BLaER1 (cell line): ENCODE measurements around the gene RAB11FIP4.

Source experiments
- H3K27ac ChIP-seq: shearing (Covaris generic); formaldehyde crosslinking; 2 replicates; pipeline ENCODE4 v1.8.1; 2022
- H3K27me3 ChIP-seq: shearing (Covaris generic); formaldehyde crosslinking; 2 replicates; pipeline ENCODE4 v1.8.1; 2022
- H3K36me3 ChIP-seq: shearing (Covaris generic); formaldehyde crosslinking; 2 replicates; pipeline ENCODE4 v1.8.1; 2022
- H3K4me1 ChIP-seq: shearing (Covaris generic); formaldehyde crosslinking; 2 replicates; pipeline ENCODE4 v1.8.1; 2022
- H3K4me2 ChIP-seq: shearing (Covaris generic); formaldehyde crosslinking; 2 replicates; pipeline ENCODE4 v1.8.1; 2022
- H3K4me3 ChIP-seq: shearing (Covaris generic); formaldehyde crosslinking; 2 replicates; pipeline ENCODE4 v1.8.1; 2022
- H3K9ac ChIP-seq: shearing (Covaris generic); formaldehyde crosslinking; 2 replicates; pipeline ENCODE4 v1.8.1; 2022
- H3K9me3 ChIP-seq: shearing (Covaris generic); formaldehyde crosslinking; 2 replicates; pipeline ENCODE4 v1.8.1; 2022
- H4K20me1 ChIP-seq: shearing (Covaris generic); formaldehyde crosslinking; 2 replicates; pipeline ENCODE4 v1.8.1; 2022
- Cebpa-rat ChIP-seq: shearing (Covaris generic); IDR thresholded peaks from 2 replicates; pipeline ENCODE4 v1.8.1; 2022

RAB11FIP4 gene

DNA sequence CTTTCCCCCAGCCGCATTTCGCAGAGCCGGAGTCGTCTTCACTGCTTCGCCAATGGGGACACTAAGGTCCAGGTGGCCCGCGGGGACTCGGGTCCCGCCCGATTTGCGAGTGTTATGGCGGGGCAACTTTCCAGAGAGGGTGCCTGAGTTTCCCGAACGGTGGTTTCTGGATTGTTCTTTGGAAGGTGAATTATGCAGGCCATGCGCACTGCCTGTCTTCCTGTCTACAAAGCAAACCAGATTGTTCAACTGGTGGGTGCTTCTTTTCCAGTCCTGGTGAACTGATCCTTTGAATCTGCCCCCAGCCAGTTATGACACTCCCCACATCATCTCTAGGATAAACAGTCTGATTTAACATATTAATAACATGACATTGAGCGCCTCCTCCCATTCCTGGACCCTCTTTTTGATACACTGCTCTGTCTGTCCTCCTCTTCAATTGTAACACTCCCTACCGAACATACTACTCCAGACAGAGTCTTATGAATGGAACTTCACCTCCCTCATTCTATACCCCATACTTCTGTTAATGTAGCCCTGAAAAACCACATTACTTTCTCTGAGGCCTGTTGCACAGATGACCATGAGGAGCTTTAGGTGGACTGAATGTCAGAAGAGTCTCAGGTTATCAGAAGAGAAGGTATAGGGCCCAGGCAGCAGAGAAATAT is 159.0 kb downstream of the RAB11FIP4 start:
- TF ChIP-seq Cebpa-rat: no peak
- Histone ChIP-seq H3K4me2 (peak overlapping the region; percentile 75), H3K36me3 (no peaks in the 10 kb centered on the region), H3K4me3 (peak overlapping the region; percentile 85), H3K4me1 (peaks cover 20% of the 10 kb centered on the region), H3K27me3 (no peaks in the 10 kb centered on the region), H3K9me3 (no peaks in the 10 kb centered on the region), H3K27ac (no peak overlapping the region), H3K9ac (peak overlapping the region; percentile 90; the same call in 1 of the 2 replicates), H4K20me1 (no peaks in the 10 kb centered on the region)

DNA sequence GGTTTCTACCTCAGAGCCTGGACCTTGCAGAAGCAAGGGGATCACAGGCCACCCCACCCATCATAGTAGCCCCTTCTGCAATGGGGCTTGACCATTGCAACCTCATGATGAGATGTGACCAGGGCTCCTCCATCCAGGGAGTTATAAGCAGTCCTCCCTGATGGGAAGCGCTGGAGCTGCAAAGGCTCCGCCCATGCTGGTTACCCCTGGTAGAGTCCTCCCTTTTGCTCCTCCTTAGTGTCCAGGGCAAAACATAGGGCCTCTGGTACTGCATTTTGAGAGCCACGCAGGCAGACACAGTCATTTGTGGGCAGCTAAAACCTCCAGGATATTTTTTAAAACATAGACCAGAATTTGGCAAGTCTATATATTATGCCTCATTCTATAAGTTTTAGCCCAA is 161.1 kb downstream of the RAB11FIP4 start:
- H3K9me3 ChIP-seq: no peaks in the 10 kb centered on the region
- no peaks in the 10 kb centered on the region for H3K27me3 ChIP-seq
- H3K27ac ChIP-seq: no peak overlapping the region
- H3K9ac ChIP-seq: no peak overlapping the region
- TF ChIP-seq Cebpa-rat: no peak
- H3K4me3 ChIP-seq: no peak overlapping the region
- no peaks in the 10 kb centered on the region for H4K20me1 ChIP-seq
- peaks cover 20% of the 10 kb centered on the region for H3K4me1 ChIP-seq
- H3K36me3 ChIP-seq: no peaks in the 10 kb centered on the region
- H3K4me2 ChIP-seq: no peak overlapping the region

GRCh38 chr17:31553506-31553905 is 162.0 kb downstream of the RAB11FIP4 start:
- no peaks in the 10 kb centered on the region for H4K20me1 ChIP-seq
- no peaks in the 10 kb centered on the region for H3K36me3 ChIP-seq
- no peak overlapping the region for H3K27ac ChIP-seq
- no peak overlapping the region for H3K4me3 ChIP-seq
- TF ChIP-seq Cebpa-rat: no peak
- H3K27me3 ChIP-seq: no peaks in the 10 kb centered on the region
- H3K9ac ChIP-seq: no peak overlapping the region
- peaks cover 22% of the 10 kb centered on the region for H3K4me1 ChIP-seq
- no peaks in the 10 kb centered on the region for H3K9me3 ChIP-seq
- peak overlapping the region; percentile 29; the same call in 1 of the 2 replicates for H3K4me2 ChIP-seq

DNA sequence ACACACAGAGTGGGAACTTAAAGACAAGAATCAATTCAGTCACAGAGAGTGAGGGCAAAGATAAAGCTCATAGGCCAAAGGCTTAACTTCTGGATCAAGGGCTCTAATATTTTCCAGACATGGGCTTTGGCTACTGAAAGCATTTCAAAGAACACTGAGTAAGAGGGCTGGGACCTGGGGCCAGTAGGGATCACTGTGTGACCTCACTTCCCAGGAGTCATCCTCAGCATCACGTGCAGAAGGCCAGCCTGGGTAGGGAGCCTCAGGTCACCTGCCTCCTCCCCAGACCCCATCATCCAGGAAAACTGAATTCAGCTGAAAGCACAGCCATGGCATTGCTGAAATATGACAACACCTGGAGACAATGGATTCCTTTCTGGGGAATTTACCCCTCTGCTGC is 163.5 kb downstream of the RAB11FIP4 start:
- H3K4me2 ChIP-seq: no peak overlapping the region
- no peaks in the 10 kb centered on the region for H3K9me3 ChIP-seq
- no peak overlapping the region for H3K4me3 ChIP-seq
- H3K27me3 ChIP-seq: no peaks in the 10 kb centered on the region
- H3K9ac ChIP-seq: no peak overlapping the region
- TF ChIP-seq Cebpa-rat: no peak
- peaks cover 26% of the 10 kb centered on the region for H3K4me1 ChIP-seq
- H4K20me1 ChIP-seq: no peaks in the 10 kb centered on the region
- H3K36me3 ChIP-seq: no peaks in the 10 kb centered on the region
- no peak overlapping the region for H3K27ac ChIP-seq

GRCh38 chr17:31556969-31557645 is 165.6 kb downstream of the RAB11FIP4 start:
- H3K27ac ChIP-seq: no peak overlapping the region
- no peaks in the 10 kb centered on the region for H4K20me1 ChIP-seq
- H3K36me3 ChIP-seq: no peaks in the 10 kb centered on the region
- no peak overlapping the region for H3K4me2 ChIP-seq
- peaks cover 48% of the 10 kb centered on the region for H3K4me1 ChIP-seq
- no peak overlapping the region for H3K9ac ChIP-seq
- no peaks in the 10 kb centered on the region for H3K9me3 ChIP-seq
- TF ChIP-seq Cebpa-rat: no peak
- H3K27me3 ChIP-seq: no peaks in the 10 kb centered on the region
- H3K4me3 ChIP-seq: no peak overlapping the region

DNA sequence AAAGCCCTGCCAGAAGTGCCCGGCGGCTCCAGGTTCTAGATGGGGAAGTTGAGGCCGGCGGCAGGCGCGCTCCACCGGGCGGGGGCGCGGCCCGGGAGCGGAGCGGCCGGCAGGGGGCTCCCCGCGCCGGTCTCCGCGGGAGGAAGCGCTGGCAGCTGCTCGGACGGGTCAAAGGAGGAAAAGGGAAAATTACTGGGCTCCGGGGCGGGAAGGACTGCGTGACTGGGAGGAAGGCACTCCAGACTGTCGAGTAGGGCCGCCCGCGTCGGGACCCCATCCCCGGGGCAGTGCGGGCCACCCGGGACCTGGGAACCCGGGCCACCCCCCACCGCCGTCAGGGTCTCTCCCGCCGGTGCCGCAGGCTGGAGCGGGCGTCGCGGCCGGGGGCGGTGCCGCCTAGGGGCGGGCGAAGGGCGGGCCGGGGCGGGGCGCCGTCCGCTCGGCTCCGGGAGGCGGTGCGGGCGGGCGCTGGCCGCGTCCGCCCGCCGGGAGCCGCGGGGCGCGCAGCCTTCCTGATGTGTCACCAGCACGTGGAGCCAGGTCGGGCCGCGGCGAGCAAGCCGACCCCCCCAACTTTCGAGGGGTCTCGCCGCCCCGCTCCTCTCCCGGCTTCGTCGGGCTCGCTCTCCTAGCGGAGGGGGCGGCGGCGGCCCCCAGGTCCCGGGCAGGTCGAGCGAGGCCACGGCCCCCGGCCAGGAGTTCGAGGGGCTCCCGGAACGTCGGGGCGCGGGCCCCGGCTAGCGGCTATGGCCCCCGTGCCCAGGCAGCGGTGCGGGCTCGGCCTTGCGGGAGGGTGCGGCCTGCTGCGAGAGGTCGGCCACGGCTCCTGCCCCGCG is 167.5 kb downstream of the RAB11FIP4 start:
- Histone ChIP-seq H3K9me3 (no peaks in the 10 kb centered on the region), H3K9ac (peak overlapping the region; percentile 79), H3K4me1 (peaks cover 52% of the 10 kb centered on the region), H3K36me3 (no peaks in the 10 kb centered on the region), H3K27me3 (no peaks in the 10 kb centered on the region), H3K27ac (peak overlapping the region; percentile 82), H3K4me2 (peak overlapping the region; percentile 96), H3K4me3 (peak overlapping the region; percentile 72), H4K20me1 (no peaks in the 10 kb centered on the region)
- TF ChIP-seq Cebpa-rat: no peak

- no peaks in the 10 kb centered on the region for H3K27me3 ChIP-seq
- H3K4me2 ChIP-seq: peak overlapping the region; percentile 96
- peak overlapping the region; percentile 79 for H3K9ac ChIP-seq
Measured at GRCh38 chr17:31559584-31560501, 168.4 kb downstream of the RAB11FIP4 start.

DNA sequence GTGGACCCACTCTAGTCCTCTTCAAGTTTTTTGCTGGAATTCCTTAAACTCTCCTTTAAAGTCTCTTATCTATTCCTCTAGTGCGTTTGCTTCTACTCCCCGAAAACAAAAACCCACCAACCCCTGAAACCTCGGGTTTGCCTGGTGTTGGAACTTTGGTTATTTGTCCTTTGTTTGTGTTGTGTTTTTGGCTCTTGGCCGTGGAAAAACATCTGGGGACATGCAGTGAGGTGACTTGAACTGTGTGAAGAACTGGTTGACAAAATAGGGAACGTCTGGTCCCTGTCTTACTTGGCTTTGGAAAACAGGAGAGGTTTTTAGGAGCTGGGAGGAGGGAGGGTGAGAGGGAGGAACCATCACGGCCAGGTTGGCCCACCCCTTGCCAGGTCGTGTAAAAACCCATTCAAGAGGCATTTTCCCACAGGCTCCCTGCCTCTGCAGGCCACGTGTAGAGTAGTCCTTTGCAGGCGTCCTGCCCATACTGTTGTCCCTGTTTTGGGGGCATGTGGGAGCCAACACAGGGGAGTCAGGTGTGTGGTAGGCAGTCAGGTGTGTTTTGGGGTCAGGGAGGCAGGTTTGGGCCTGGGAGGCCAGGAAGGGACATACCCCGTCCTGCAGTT is 169.3 kb downstream of the RAB11FIP4 start:
- H3K4me1 ChIP-seq: peaks cover 69% of the 10 kb centered on the region
- H3K4me3 ChIP-seq: no peak overlapping the region
- peak overlapping the region; percentile 96 for H3K4me2 ChIP-seq
- no peaks in the 10 kb centered on the region for H3K9me3 ChIP-seq
- no peak for TF ChIP-seq Cebpa-rat
- H4K20me1 ChIP-seq: no peaks in the 10 kb centered on the region
- H3K9ac ChIP-seq: peak overlapping the region; percentile 59; the same call in 1 of the 2 replicates
- no peaks in the 10 kb centered on the region for H3K27me3 ChIP-seq
- H3K27ac ChIP-seq: no peak overlapping the region
- no peaks in the 10 kb centered on the region for H3K36me3 ChIP-seq

More at GRCh38 chr17:31559584-31560501, 168.4 kb downstream of the RAB11FIP4 start:
- TF ChIP-seq Cebpa-rat: no peak
- Histone ChIP-seq H3K9me3 (no peaks in the 10 kb centered on the region), H4K20me1 (no peaks in the 10 kb centered on the region), H3K4me3 (peak overlapping the region; percentile 72), H3K36me3 (no peaks in the 10 kb centered on the region), H3K27ac (peak overlapping the region; percentile 82), H3K4me1 (peaks cover 60% of the 10 kb centered on the region)
